Right cardiac atrium (tissue), 5 donors: ENCODE results near the gene MRPS26. TPM values are rescaled to one million over a fixed set of nuclear protein-coding genes. Genes with fewer than 3 reads are reported as not detected.
A peak's percentile ranks its signal among the peaks of the same experiment; 100 is the strongest.
"Not testable (repeated sequence)": the region's sequence is repeated elsewhere in the genome, so short reads cannot be mapped to it uniquely, and the experiment has no call there.

Experiments used
- ATAC-seq, 2 donors: fragments of 200-7000 bp; cut with Tn5 transposase; one replicate each; pipeline versions ENCODE4 v1.8.0 to v1.9.1; 2020; ENCODE audit warnings: moderate library complexity in 2 of 2, mild to moderate bottlenecking in 1 of 2
- DNase-seq, 3 donors: peaks; one replicate each; pipeline ENCODE4 v3.0.0-alpha.2; 2020
- H3K27ac ChIP-seq: one replicate; pipeline ENCODE4 v1.5.1; 2013; ENCODE audit warnings: mild to moderate bottlenecking, low read length, control low read depth, moderate library complexity
- H3K27me3 ChIP-seq: one replicate; pipeline ENCODE4 v1.6.1; 2013; ENCODE audit not compliant: control insufficient read depth, insufficient read depth
- H3K4me1 ChIP-seq: one replicate; pipeline ENCODE4 v1.6.1; 2013; ENCODE audit warnings: low read length; ENCODE audit not compliant: control insufficient read depth, insufficient read depth
- H3K4me3 ChIP-seq: one replicate; pipeline ENCODE4 v1.5.1; 2013; ENCODE audit warnings: low read length, control low read depth
- H3K9me3 ChIP-seq: one replicate; pipeline ENCODE4 v1.6.1; 2013; ENCODE audit warnings: low read length; ENCODE audit not compliant: control insufficient read depth
- WGBS: extraction: QIAGEN DNeasy Blood & Tissue Kit; methylation state at CpG from one replicate; pipeline ENCODE4 v1.1.7; 2013; 5-methylcytosine and 5-hydroxymethylcytosine counted together
- intact Hi-C, 4 donors: fragments of 100-400 bp; cut with DNase I; formaldehyde crosslinking; loops; one replicate each; pipeline versions ENCODE4 v1.11.0 to v1.14.0; 2022 to 2023
- long read RNA-seq, 4 donors: library from polyadenylated mRNA; unstranded; transcript quantifications; one replicate each; pipeline ENCODE4 v2.0.0, GENCODE V29; 2020 to 2021
- polyA plus RNA-seq: library from polyadenylated mRNA; stranded (reverse); fragments of 200-250 nt; gene quantifications from one replicate; pipeline ENCODE4 v1.2.3, GENCODE V29; 2013
- total RNA-seq, 4 donors: library from RNA; stranded (reverse); fragmentation: NEBNext Ultra II Directional; extraction: Animal tissue kit (Norgen Biotek cat#: 25700); gene quantifications; one replicate each; pipeline ENCODE4 v1.2.1, GENCODE V29; 2021
- donor health status: healthy with polysubstance abuse.
- donor health status: DM: no; HTN: yes; CAD: no.
- donor health status: DM: no; HTN: no; CAD: no.
- donor health status: DM: no; HTN: yes; CAD: no; lungs with severe emphysema.
- donor health status: DM: yes; HTN: yes; CAD: no.

The MRPS26 gene
- total RNA-seq (10 to 100 TPM; 31.5 to 48.2 (median 43.3) TPM), polyA plus RNA-seq (69.9 TPM)
- long read RNA-seq, donor 1, transcript MRPS26-201 (4 exons, 1,127 nt) = major isoform, 106 of 114 reads
- long read RNA-seq, donor 1, partial matches to known transcripts = 7 of 114 reads
- long read RNA-seq, donor 1, other reads (novel, unspliced or antisense) = 1 of 114 reads
- long read RNA-seq, donor 2, transcript MRPS26-201 (4 exons, 1,127 nt) = major isoform, 64 of 68 reads
- long read RNA-seq, donor 2, partial matches to known transcripts = 3 of 68 reads
- long read RNA-seq, donor 2, other reads (novel, unspliced or antisense) = 1 of 68 reads
- long read RNA-seq, donor 3, transcript MRPS26-201 (4 exons, 1,127 nt) = major isoform, 84 of 96 reads
- long read RNA-seq, donor 3, partial matches to known transcripts = 9 of 96 reads
- long read RNA-seq, donor 3, other reads (novel, unspliced or antisense) = 3 of 96 reads
- long read RNA-seq, donor 4, transcript MRPS26-201 (4 exons, 1,127 nt) = major isoform, 46 of 51 reads
- long read RNA-seq, donor 4, partial matches to known transcripts = 4 of 51 reads
- long read RNA-seq, donor 4, other reads (novel, unspliced or antisense) = 1 of 51 reads

GRCh38 chr20:3045816-3046676 is at the start of gene MRPS26:
MRPS26 (plus strand) TSS chr20:3046052; CDS start chr20:3046069, 17 bp downstream.
- peak within 1 kb of the TSS; percentile 71 for H3K4me3 ChIP-seq
- intact Hi-C loops = no loop called here
- DNase-seq (peak; percentile 93 to 97 (median 97)), ATAC-seq (peak; percentile 94 to 95)
- peaks cover 2% of the 10 kb centered on the region for H3K4me1 ChIP-seq
- H3K27me3 ChIP-seq = no peaks in the 10 kb centered on the region
- H3K27ac ChIP-seq = peak within 1 kb of the TSS; percentile 74
- no peaks in the 10 kb centered on the region for H3K9me3 ChIP-seq
- WGBS = under 1% methylated on average over 104 of the region's 104 CpGs

GRCh38 chr20:2998728-2999127 is 47.1 kb upstream of the MRPS26 start:
- Histone ChIP-seq H3K27ac (no peak overlapping the region), H3K27me3 (no peaks in the 10 kb centered on the region)
- intact Hi-C loops = loop anchor here in 1 of 4 donors (10.0 kb wide), 1 partner anchor 124 kb away; the partner anchor contains the start of gene PTPRA

GRCh38 chr20:3000852-3001523 is 44.9 kb upstream of the MRPS26 start:
- 51% methylated on average over 7 of the region's 7 CpGs for WGBS

More at GRCh38 chr20:2998728-2999127, 47.1 kb upstream of the MRPS26 start:
- Histone ChIP-seq H3K9me3 (no peaks in the 10 kb centered on the region), H3K4me3 (no peak overlapping the region), H3K4me1 (no peaks in the 10 kb centered on the region)
- DNase-seq = no peak
- no peak for ATAC-seq

GRCh38 chr20:3003416-3003815 is 42.4 kb upstream of the MRPS26 start:
- no peak overlapping the region for H3K4me3 ChIP-seq
- ATAC-seq (no peak), DNase-seq (no peak)
- H3K9me3 ChIP-seq = no peaks in the 10 kb centered on the region
- no peaks in the 10 kb centered on the region for H3K27me3 ChIP-seq
- WGBS = 95% methylated on average over 2 of the region's 2 CpGs
- no peaks in the 10 kb centered on the region for H3K4me1 ChIP-seq
- intact Hi-C loops = no loop called here
- H3K27ac ChIP-seq = no peak overlapping the region

More at GRCh38 chr20:3000852-3001523, 44.9 kb upstream of the MRPS26 start:
- DNase-seq (no peak), ATAC-seq (peak; percentile 58 to 62)
- intact Hi-C loops = no loop called here
- Histone ChIP-seq H3K27me3 (no peaks in the 10 kb centered on the region), H3K27ac (no peak overlapping the region), H3K4me1 (no peaks in the 10 kb centered on the region), H3K4me3 (no peak overlapping the region), H3K9me3 (no peaks in the 10 kb centered on the region)

- no peaks in the 10 kb centered on the region for H3K27me3 ChIP-seq
- DNase-seq (no peak), ATAC-seq (no peak)
- no peaks in the 10 kb centered on the region for H3K4me1 ChIP-seq
- intact Hi-C loops = no loop called here
- no peaks in the 10 kb centered on the region for H3K9me3 ChIP-seq
- H3K27ac ChIP-seq = no peak overlapping the region
- H3K4me3 ChIP-seq = no peak overlapping the region
- WGBS = 88% methylated on average over 1 of the region's 1 CpG
Measured at GRCh38 chr20:3010985-3011723, 34.7 kb upstream of the MRPS26 start.

- Histone ChIP-seq H3K27me3 (no peaks in the 10 kb centered on the region), H3K9me3 (no peaks in the 10 kb centered on the region), H3K27ac (no peak overlapping the region), H3K4me1 (no peaks in the 10 kb centered on the region), H3K4me3 (no peak overlapping the region)
- no peak for ATAC-seq
- 77% methylated on average over 3 of the region's 3 CpGs for WGBS
- intact Hi-C loops = no loop called here
- no peak for DNase-seq
Measured at GRCh38 chr20:3011752-3012151, 34.1 kb upstream of the MRPS26 start.

GRCh38 chr20:3013771-3014170 is 32.1 kb upstream of the MRPS26 start:
- no peaks in the 10 kb centered on the region for H3K4me1 ChIP-seq
- no peak overlapping the region for H3K4me3 ChIP-seq
- intact Hi-C loops = no loop called here
- DNase-seq = no peak
- no peak for ATAC-seq
- WGBS = 99% methylated on average over 5 of the region's 5 CpGs
- no peak overlapping the region for H3K27ac ChIP-seq
- H3K9me3 ChIP-seq = no peaks in the 10 kb centered on the region
- H3K27me3 ChIP-seq = no peaks in the 10 kb centered on the region

GRCh38 chr20:3014179-3014578 is 31.7 kb upstream of the MRPS26 start:
- DNase-seq (no peak), ATAC-seq (no peak)
- Histone ChIP-seq H3K9me3 (no peaks in the 10 kb centered on the region), H3K4me1 (no peaks in the 10 kb centered on the region), H3K27ac (no peak overlapping the region), H3K27me3 (no peaks in the 10 kb centered on the region), H3K4me3 (no peak overlapping the region)
- WGBS = 97% methylated on average over 7 of the region's 7 CpGs
- intact Hi-C loops = no loop called here

GRCh38 chr20:3014662-3015061 is 31.2 kb upstream of the MRPS26 start:
- ATAC-seq (no peak), DNase-seq (no peak)
- no peaks in the 10 kb centered on the region for H3K9me3 ChIP-seq
- H3K27ac ChIP-seq = no peak overlapping the region
- no peak overlapping the region for H3K4me3 ChIP-seq
- WGBS = 84% methylated on average over 3 of the region's 3 CpGs
- no peaks in the 10 kb centered on the region for H3K4me1 ChIP-seq
- no peaks in the 10 kb centered on the region for H3K27me3 ChIP-seq
- intact Hi-C loops = no loop called here

- H3K4me1 ChIP-seq = not testable (repeated sequence)
Measured at GRCh38 chr20:3015302-3015701, 30.6 kb upstream of the MRPS26 start.

More at GRCh38 chr20:3015302-3015701, 30.6 kb upstream of the MRPS26 start:
- 97% methylated on average over 5 of the region's 5 CpGs for WGBS
- DNase-seq, ATAC-seq, intact Hi-C loops, H3K27ac ChIP-seq, H3K9me3 ChIP-seq, H3K27me3 ChIP-seq, H3K4me3 ChIP-seq: not testable (repeated sequence)
